GM19043 (cell line): ENCODE data around the gene CFAP77.
"Not testable (repeated sequence)": the region's sequence is repeated elsewhere in the genome, so short reads cannot be mapped to it uniquely, and the experiment has no call there.

Experiments used
- ATAC-seq: cut with Tn5 transposase; IDR thresholded peaks from one replicate; pipeline ENCODE4 v1.9.1; 2021; ENCODE audit warnings: low read depth; ENCODE audit not compliant: unreplicated experiment

CFAP77 gene

DNA sequence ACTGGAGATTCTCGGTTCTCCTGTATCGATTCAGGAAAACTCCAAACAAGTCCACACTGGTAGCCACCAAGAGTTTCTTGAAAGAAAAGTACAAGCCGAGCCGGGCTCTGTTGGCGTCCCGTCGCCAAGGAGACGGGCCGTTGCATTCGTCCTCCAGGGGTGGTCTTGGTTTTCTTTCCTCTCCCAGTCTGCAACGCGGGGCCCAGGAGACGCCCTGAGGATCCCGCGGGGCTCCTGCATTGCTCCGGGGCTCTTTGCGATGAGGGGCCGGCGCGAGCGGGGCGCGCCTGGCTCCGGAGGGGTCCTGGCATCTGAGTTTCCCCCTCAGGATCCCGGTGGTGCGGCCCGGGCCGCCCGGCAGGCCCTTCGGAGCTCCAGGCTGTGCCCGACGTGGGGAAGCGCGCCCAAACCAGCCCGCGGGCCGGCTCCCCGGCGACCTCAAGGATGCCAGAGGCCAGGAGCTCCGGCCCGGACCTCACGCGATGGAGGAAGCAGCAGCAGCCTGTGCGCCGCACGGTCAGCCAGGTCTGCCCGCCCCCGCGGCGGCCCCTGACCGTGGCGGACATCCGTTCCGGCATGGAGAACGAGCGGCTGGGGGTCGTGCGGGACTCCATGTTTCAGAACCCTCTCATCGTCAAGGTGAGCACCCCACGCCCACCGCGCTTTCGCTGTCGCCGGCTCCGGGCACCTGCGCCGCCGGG, at the start of gene CFAP77:
Gene CFAP77 (plus strand): TSS at position 384 of the 701 bp plus-strand sequence. CDS start 61 bp downstream, at position 445.
- ATAC-seq, result no peak

DNA sequence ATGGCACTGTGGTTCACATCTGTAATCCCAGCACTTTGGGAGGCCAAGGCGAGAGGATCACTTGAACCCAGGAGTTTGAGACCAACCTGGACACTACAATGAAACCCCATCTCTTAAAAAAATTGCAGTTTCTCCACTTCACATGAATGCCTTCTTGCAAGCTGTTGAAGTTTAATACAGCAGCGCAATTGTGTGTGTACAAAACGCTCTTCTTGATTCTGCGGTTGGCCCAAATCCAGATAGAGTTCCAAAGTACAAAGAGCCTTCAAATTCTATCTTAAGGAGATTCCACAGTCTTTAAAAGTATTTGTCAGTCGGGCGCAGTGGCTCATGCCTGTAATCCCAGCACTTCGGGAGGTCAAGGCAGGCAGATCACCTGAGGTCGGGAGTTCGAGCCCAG, 45.9 kb upstream of the CFAP77 start:
- no peak for ATAC-seq

DNA sequence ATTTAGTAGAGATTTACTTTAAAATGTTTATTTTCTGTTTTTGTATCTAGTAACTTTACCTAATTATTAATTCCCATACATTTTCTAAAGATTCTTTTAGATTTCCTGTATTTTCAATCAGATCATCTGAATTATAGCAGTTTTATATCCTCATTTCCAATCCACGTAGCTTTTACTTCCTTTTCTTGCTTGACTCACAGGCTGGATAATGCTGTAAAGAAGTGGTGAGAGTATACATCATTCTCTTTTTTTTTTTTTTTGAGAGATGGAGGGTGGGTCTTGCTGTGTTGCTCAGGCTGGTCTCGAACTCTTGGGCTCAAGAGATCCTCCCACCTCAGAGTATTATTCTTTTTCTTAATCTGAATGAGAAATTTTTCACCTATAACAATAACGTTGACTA, 44.0 kb upstream of the CFAP77 start:
- no peak for ATAC-seq

DNA sequence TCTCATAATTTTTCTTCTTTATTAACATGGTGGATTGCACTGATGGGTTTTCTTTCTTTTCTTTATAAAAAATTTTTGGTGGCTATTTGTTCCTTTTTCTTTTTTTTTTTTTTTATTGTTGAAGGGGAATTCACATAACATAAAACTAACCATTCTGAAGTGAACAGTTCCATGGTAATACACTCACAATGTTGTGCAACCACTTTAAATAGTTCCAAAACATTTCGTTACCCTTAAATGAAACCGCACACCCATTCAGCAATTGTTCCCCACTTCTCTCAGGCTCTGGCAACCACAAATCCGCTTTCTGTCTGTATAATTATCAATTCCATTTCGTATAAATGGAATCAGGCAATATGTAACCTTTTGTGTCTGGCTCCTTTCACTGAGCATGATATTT, 43.5 kb upstream of the CFAP77 start:
- no peak for ATAC-seq

DNA sequence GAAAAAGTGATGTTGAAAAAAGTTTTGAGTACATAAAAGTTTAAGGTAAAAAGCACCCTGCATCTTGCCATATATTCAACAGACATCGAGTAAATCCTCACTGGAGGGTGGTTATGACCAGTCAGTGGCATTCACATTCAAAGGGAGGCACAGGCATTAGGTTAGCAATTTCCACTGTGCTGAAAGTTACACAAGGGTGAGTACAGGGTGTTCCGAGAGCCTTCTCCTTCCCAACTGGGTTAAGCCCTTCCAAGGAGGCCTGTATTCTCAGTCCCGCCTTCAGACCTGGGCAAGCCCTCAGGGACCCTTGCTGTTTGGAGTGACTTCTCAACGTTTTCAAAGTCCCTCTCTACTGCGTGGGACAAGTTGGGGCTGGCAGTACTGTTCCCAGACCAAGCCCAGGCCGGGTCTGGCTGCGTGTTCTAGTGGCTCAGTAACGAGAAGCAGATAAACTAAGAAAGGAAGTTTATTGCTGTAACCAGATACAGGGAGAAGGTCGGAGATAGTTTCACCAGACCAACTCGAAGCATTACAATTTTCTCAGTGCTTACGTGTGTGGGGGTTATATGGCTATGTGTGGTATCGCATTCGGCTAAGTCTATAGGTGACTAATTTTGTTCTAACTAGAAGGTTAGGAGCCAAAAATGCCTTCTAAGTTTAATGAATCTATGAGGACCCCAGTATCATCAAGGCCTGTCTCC, 42.2 kb upstream of the CFAP77 start:
- no peak for ATAC-seq

DNA sequence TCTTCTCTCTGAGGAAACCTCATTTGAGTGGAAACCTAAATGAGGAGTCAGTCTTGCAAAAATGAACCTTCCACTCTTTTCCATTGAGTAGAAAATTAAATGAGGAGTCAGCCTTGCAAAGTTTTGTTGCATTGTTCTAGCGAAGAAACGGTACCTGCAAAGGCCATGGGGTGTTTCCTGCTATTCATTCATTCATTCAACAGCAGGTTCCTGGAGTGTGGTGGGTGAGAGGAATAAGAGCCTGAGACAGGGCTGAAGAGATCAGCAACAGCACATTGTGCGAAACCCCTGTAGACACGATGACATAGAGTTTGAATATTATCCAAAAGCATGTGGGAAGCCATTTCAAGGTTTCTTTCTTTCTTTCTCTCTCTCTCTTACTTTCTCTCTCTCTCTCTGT, 40.6 kb upstream of the CFAP77 start:
- no peak for ATAC-seq

DNA sequence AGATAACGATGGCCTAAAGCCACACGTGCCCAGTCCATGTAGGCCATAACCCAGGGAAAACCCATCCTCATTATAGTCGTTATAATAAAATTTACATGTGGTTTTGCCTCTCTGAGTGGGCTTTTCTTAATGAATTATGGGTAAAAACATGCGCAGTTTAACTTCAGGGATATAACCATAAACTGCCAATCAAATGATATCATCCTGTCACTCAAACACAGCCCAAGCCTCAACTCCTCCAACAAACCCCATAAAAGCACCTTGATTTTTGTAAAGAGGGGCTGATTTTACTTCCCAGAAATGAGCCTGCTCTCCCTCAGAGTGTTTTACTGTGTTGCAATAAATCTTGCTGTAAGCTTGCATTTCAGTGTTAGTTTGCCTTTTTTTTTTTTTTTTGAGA, 39.4 kb upstream of the CFAP77 start:
- no peak for ATAC-seq

DNA sequence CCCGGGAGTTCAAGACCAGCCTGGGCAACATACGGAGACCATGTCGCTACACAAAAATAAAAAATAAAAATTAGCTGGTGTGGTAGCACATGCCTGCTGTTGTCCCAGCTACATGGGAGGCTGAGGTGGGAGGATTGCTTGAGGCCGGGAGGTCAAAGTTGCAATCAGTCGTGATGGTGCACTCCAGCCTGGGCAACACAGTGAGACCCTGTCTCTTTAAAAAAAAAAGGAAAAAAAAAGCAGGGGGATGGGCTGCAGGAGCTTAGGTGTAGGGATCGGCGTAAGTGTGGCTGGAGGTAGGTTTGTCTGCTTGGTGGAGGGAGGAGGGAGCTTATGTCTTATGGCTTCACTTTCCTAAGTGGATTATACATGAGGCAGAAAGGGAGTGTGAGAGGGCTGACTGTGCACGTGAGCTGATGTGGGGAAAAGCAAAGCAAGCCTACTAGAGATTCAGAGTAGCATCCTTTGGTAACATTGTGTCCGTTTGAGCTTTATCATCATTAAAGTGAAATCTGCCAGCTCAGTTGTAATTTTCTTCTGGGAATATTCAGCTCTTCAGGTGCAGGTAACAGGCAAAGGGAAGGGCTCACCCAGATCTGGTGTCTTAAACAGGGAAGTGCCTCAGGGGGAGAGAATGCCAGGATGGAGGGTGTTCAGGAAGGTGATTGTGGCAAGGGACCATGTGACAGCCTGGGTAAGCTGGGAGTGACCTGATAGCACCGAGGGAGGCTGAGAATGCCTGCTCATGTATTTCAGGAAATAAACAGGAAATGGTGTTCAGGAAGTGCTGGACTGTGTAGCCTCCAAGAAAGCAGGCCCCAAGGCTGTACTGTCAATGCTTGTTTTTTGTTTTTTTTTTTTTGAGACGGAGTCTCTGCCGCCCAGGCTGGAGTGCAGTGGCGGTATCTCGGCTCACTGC, 37.6 kb upstream of the CFAP77 start:
- no peak for ATAC-seq

DNA sequence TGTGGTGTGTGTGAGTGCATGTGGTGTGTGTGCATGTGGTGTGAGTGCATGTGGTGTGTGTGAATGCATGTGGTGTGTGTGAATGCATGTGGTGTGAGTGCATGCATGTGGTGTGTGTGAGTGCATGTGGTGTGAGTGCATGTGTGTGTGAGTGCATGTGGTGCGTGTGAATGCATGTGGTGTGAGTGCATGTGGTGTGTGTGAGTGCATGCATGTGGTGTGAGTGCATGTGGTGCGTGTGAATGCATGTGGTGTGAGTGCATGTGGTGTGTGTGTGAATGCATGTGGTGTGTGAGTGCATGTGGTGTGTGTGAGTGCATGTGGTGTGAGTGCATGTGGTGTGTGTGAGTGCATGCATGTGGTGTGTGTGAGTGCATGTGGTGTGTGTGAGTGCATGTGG, 32.2 kb upstream of the CFAP77 start:
- ATAC-seq, result not testable (repeated sequence)

DNA sequence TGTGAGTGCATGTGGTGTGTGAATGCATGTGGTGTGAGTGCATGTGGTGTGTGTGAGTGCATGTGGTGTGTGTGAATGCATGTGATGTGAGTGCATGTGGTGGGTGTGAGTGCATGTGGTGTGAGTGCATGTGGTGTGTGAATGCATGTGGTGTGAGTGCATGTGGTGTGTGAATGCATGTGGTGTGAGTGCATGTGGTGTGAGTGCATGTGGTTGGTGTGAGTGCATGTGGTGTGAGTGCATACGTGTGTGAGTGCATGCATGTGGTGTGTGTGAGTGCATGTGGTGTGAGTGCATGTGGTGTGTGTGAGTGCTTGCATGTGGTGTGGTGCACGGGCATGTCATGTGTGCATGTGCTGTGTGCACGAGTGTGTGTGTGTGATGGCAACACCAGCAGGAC, 31.6 kb upstream of the CFAP77 start:
- not testable (repeated sequence) for ATAC-seq

DNA sequence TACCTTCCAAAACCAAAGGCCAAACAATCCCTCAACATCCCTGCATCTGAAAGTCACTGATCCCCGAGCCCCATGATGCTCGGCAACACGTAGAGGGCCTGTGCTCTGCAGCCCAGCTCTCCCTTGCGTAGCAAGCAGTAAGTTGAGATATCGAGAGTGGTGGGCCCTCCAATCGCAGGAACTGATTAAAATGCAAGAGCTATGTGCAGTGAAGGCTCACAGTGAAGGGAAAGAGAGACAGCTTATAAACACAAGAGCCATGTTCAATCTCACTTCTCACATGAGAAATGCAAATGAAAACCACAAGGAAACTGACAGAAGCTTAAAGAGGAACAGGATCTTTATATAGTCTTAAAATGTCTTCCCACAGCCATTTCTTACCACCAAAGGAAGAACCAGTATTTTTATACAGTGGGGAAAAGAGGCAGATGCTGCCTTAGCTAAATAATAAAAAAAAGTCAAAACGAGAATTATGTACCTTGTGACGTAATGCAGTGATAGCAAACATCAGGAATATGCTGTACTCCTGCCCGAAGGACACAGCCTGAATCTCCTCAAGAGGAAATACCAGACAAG, 28.0 kb upstream of the CFAP77 start:
- no peak for ATAC-seq

DNA sequence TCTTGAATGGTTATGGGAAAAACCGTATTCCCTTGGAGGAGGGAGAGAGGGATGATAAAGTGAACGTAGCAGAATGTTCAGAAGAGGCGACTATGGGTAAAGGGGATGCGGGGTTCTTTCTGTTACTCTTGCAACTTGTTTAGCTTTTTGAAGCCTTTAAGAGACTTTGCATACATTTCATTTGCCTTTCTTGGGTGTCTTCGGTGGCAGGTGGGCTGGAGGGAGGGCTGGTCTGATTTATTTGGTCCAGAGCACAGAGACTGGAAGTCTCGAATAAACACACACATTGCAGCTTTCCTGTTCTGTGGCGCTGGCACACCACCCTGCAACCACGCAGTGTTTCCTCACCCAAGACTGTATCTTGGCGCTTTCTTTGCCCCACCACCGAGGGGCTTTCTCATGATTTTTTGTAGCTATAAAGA, 26.5 kb upstream of the CFAP77 start:
- ATAC-seq, result peak; percentile 45

DNA sequence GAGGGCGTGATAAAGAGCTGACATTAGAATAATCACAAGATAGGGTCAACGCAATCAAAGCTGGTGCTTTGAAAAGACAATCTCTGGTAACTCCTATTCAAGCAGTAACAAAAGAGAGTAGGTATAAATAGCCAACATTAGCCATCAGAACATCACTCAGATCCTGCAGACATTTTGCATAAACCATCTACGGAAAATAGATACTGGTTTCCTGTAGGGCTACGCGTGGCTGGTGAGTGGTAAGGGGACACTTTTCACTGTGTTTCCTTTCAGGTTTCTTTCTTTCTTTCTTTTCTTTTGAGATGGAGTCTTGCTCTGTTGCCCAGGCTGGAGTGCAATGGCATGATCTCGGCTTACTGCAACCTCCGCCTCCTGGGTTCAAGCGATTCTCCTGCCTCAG, 25.6 kb upstream of the CFAP77 start:
- no peak for ATAC-seq

DNA sequence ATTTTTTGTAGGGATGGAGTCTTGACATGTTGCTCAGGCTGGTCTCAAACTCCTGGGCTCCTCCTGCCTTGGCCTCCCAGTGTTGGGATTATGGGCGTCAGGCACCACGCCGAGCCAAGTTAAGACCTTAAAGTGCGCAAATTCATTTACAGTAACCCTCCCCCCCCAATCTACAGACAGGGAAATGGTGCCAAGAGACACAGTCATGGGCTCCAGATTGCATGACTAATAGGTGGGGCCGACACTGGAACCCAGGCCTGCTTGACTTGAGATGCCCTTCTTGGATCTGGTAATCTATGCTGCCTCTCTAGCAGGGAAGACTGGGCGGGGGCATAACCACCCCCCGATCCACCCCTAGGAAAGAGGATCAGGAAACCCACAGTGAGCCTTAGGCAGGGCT, 22.9 kb upstream of the CFAP77 start:
- ATAC-seq, result no peak

DNA sequence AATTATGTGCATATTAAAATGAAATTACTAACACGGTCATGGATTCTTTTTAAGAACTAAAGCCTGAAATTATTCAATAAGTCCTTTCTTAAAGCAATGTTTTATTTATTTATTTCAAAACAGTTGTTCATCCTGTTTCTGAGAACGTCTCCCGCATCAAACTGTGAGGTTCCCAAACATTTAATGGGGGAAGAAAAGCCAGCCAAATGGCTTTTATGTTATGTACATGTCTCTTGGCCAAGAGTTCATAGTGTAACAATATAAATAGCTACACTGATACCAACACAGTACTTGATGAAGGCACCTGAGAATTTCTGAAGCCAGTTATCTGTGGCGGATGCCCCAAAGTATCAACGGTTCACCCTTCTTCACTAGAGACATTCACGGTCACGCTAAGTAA, 19.0 kb upstream of the CFAP77 start:
- ATAC-seq, result no peak

DNA sequence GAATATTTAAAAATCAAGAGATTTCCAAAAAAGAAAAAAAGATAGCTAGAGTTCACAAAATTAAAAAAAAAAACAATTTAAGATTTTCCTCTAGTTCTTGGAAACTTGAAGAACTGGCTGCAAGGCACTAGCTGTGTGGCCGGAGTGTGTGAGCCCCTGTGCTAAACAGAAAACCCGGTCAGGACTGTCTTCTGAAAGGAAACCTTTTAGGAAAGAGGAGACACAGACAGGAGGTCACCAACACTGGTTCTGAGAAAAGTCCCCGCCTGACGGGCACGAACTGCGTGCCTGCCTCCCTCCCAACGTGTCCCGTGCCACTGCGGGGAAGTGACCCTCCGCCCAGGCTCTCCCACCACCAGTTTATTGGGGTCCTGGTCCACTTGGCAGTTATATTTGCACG, 18.6 kb upstream of the CFAP77 start:
- ATAC-seq, result no peak

DNA sequence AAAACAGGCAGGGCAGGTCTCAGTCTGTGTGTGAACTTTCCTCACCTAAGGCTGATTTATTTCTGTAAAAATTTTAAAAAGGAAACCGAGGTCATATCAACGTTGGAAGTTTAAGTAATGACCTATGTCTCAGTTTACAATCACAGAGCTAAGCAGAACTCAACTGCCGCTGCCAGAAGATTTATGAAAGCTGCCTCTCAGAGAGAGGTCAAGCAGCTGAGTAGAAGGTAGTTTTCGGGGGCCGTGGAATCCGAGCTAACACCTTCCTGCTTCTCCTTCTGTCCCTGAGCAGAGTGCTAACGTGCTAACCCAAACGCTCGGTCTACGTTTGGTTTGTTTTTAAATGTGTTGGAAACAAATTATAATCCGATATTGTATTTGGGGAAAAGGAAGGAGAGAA, 14.5 kb upstream of the CFAP77 start:
- ATAC-seq, result no peak

DNA sequence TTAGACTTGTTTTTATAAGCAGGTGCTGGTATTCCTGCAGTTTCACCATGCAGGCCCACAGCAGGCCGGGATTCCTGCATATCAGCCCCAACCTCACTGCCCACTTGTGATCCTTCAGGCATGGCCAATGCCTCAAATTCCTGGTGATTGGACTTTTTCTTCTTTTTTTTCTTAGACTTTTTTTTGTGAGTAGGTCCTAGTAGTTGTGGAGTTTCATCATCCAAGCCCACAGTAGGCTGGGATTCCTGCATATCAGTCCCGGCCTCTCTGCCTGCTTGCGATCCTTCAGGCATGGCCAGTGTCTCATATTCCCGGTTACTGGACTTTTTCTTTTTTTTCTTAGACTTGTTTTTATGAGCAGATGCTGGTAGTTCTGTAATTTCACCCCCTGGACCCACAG, 8.2 kb upstream of the CFAP77 start:
- no peak for ATAC-seq

DNA sequence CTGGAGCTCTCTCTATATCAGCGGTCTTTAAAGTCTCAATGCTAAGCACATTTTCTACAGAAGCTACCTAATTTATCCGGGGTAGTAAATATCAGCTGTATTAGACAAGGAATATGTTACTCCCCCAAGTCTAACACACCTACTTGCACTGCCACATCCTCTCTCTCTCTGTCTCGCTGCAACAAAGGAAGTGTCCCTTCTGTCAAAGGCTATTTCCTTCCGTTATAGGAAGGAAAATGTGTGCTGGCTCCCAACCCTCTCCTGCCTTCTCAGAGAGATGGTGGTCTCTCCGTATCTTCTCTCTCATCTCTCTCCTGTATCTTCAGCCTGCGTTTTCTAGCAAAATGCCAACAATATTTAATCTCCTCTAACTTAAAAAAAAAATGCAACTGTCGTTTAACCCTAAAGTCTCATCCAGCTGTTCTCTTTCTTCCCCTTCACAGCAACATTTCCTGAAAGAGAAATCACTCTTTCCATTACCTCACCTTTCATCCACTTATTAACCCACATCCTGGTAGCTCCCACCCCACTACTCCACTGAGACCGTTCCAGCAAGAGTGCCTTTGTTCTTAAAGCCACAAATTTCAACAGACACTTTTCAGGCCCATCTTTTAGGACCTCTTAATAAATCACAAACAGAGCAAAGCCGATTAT, 5.7 kb upstream of the CFAP77 start:
- no peak for ATAC-seq

DNA sequence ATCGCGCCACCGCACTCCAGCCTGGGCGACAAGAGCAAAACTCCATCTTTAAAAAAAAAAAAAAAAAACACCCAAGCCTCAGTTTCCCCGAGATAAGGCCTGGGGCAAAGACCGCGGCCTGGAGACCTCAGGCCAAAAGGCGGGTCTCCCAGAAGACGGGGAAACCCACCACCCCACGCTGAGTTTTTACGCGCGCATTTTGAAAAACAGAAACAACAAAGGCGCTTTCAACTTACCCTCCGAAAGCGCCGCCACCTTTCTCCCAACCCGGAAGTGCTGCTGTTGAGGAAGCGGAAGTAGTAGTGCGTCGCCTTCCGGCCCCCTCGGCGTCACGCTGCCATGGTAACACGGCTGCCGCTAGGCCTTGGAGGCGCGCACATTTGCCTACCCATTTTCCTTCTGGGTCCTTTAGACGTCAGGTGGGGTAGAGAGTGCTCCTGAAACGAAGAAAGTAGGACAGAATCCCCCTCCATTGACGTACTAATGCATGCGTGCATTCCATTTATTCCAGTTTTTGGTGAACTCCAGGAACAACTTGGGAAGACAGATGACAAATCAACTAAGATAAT, 3.4 kb upstream of the CFAP77 start, which contains the start of gene TTF1:
Gene TTF1 (minus strand): TSS at position 287 of the 569 bp plus-strand sequence. CDS start 4,019 bp downstream, outside the sequence.
- peak; percentile 68 for ATAC-seq
